GM19452 (cell line): ENCODE data around the gene OR9I1.

ENCODE experiments used
- ATAC-seq: cut with Tn5 transposase; IDR thresholded peaks from one replicate; pipeline ENCODE4 v1.9.1; 2021; ENCODE audit not compliant: unreplicated experiment

OR9I1 gene, protein sequence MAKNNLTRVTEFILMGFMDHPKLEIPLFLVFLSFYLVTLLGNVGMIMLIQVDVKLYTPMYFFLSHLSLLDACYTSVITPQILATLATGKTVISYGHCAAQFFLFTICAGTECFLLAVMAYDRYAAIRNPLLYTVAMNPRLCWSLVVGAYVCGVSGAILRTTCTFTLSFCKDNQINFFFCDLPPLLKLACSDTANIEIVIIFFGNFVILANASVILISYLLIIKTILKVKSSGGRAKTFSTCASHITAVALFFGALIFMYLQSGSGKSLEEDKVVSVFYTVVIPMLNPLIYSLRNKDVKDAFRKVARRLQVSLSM

DNA sequence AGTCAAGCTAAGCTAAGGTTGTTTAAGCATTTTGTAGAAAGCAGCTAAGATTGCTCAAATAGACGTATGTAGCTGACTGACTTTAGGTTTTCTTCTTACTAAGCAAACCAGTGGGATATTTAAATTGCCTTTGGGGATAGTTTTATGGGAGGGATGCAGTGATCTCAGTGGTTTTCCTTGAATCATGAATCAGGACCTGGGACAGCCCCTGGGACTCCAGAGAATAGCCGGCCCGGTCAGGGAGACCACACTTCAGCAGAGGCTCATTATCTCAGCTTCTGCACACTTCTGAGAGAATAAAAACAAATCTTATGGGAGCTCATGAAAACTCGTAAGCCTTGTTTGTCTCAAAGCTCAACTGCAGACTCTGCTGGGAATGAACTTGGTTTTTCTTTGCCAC is at the start of gene OR9I1:
Gene OR9I1 (minus strand): TSS at position 62 of the 400 bp plus-strand sequence. CDS start 6,086 bp downstream, outside the sequence.
- no peak for ATAC-seq

DNA sequence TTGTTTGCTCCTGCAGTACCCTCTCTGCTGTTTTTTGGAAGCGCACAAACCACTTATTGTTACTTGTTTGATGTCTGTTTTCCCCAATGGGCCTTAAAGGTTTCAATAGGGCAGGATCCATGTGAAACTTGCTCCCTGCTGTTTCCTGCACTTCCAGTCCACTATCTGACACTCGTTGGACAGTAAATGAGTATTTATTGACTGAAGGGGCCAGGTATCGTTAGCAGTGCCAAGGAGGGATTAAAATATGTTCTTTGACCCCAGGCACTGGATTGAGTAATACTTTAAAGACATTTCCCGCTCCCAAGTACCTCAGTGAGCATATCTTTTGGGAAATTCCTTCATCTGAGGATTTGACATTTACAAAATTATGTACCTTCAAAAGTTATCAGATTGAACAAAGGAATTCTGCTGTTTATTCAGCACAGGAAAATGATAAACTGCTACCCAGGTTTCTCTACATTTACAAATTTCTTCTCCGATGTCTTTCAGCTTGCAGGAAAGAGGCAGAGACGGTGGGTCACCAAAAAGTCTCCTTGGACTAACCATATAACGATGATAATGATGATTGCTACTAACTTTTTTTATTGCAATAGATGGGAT is 40.3 kb upstream of the OR9I1 start:
- ATAC-seq = no peak

DNA sequence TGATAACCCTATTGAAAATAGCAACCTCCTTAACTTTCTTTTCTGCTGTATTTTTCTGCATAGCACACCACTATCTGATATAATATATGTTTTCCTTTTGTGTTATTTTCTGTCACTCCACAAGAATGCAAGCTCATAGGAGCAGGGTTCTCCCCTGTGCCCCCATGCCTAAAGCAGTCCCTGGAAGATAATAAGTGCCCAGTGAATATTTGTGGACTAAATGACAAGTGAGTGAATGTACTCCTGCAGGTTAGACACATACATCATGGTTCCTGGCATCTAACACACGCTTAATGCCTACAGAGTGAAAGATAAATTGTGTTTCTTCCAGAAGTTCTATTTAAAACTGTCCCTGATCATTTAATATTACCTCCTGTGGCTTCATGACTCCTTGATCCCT is 39.7 kb upstream of the OR9I1 start:
- ATAC-seq = no peak

DNA sequence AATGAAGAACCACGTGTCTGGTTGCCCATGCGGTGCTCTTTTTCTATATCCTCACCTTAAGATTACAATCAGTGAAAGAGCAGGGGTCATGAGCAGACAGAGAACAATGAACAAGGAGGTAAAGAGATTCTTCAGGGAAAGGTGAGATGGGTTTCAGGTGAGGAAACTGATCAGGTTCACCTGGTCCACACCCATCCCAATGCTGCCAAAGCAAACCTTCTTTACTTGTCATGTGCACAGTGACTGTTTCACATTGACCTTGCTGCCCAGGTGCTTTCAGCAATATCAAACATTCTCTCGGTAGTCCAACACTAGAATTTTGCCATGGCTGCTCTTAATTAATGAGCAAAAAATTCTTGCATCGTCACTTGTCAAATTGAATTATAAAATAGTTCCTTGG is 39.1 kb upstream of the OR9I1 start:
- ATAC-seq = no peak

DNA sequence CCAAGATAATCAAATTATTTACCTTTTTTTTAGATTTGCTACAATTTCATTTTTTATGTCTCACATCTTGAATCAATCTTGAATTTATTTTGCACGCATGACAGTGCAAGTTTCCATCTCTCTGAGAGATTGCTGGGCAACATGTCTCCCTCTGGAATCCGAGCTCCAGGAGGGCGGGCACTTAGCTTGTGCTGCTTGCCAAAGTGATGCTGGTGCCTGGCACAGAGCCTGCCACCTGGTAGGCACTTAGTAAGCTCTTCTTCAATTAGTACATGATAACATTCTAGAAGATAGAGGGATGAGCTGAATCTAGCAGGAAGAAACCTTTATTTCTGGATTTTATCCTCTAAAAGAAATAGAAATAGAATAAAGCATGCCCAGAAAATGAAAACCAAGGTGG is 27.5 kb upstream of the OR9I1 start:
- no peak for ATAC-seq

DNA sequence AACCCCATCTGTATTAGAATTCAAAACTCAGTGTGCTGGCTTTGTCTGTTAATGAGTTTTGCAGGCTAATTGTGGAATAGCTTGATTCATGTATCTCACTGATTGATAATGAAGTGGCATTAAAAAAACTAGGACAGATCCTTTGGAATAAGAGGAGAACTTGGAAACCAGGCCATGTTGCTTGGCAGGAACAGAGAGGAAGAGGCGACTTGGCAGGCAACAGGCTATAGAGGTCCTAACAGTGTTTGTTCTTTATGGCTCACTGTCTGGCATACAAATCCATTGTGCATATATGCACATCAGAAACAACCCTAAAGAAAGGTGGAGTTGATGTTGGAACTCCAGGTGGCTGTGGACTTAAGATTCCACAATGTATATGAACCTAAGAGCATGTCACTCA is 17.4 kb upstream of the OR9I1 start:
- no peak for ATAC-seq

DNA sequence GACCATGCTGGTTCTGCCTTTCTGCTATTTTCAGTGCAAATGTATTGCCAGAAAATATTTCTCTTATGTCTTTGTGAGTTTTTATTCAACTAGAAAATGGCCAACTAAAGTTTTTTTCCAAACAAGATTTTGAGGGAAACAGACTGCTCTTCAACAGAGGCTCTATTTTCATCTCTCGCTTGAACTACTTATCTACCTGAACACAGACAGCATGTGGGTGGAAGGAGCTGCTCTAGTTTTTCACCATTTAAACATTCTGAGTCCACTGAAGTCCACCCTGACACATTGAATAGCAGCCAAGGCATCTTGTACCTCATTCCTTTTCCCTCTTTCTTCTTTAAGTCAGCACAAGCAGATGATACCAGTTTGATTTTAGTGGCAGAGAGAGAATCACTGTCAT is 9.8 kb upstream of the OR9I1 start:
- ATAC-seq = no peak

DNA sequence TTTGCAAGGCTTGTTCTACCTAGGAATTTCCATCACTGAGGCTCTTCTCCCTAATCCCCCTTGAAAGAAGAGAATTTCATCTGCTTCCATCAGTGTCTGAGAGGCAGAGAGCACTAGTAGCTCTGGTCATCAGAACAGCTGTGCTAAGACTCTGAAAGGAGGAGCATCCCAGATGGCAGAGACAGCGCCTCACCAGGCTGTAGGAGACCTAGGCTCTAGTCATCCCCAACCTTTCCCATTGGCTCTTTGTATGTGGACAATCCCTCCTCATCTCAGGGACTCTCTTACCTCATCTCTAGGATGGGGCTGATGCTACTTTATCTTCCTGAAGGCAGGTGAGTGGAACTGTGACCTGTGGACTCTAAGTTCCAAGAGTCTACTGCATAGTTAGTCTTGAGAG is 8.8 kb upstream of the OR9I1 start:
- no peak for ATAC-seq

DNA sequence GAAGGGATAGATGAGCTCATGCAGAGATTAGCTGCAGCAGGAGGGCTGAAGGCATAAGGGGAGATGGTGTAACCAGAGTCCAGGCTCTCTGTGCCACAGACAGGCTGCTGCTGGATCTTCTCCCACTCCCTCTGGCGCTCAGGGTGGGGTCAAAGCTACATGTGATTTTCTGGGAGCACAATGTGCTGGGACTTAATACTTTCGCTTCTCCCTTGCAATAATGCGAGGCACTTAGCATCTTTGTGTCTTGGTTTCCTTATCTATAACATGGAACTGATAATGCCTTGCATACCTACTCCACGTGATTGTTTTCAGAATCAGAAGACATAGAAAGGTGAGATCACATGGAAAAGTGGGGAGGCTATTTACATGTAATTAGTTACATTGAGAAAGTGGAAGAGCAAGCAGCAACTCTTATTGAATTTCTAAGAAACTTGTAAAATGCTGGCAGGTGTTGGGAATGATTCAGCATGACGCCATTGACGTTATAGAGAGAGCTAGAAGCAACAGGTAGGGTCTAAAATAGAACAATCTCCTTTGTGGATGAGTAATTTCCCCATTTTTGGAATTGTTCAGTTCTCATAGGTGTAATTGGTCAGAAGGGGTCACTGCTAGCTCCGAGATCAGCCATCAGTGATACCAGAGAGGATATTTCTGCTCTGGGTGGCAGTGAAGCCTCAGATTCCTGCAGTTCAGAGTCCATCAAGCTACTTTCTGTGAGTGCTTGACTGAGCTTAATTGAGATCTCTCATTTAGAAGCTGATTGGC is 8.2 kb upstream of the OR9I1 start:
- no peak for ATAC-seq

DNA sequence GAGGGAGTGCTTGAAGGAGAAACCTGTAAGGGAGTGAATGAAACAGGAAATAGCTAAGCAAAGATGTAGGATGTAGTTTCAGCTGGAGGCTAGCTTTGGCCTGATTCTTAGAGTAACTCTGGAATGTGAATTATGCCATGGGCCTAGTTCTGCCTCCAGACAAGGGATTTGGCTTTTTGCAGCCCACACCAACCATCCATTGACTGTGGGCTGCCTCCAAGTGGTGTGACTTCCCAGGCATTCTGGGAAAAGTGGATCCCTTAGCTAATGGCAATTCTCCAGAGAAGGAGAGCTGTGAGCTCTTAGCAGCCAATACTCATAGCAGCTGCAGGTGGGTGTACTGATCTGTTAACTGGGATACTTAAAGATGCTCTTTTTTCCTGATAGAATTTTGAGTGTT is 2.0 kb upstream of the OR9I1 start:
- ATAC-seq = no peak

DNA sequence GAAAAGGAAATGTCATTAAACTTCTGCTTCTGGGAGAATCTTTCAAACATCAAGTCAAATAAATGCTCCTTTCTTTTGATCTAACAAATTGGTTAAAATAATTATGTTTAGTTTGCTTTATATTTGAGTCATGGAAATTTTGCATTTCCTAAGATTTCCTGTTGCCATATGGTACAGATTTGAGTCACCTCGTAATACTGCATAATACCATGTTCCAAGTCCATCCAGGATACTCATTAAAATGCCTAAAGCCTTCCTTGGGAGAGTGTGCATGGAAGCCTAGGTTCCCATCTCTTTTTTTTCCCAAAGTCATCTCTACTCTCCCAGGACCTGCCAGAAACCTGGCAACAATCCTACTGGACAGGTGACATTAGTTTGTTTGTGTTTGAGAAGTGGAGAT is 4.2 kb downstream of the OR9I1 start:
- no peak for ATAC-seq

DNA sequence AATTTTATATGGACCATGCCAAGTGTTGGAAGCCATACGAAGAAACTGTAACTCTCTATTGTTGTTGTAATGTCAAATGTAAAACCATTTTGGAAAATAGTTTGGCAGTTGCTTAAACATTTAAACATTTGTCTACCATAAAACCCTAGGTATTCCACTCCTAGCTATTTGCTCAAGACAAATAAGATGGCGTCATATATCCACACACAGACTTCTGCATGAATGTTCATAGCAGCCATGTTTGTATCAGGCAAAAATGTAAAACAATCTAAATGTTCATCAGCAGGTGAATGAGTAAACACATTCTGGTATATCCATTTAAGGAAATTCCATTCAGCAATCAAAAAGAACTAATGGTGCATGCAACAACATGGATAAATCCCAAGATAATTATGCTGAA is 27.9 kb downstream of the OR9I1 start:
- ATAC-seq = no peak

DNA sequence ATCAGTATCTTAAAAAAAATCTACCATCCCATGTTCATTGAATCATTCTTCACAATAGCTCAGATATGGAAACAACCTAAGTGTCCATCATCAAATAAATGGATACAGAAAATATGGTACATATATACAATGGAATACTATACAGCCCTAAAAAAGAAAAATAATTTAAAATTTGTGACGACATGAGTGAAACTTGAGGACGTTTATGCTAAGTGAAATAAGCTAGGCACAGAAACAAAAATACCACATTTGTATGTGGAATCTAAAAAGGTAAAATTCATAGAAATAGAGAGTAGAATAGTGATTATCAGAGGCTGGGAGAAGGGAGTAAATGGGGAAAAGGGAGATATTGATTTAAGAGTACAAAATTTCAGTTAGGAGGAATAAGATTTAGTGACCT is 38.8 kb downstream of the OR9I1 start:
- no peak for ATAC-seq

DNA sequence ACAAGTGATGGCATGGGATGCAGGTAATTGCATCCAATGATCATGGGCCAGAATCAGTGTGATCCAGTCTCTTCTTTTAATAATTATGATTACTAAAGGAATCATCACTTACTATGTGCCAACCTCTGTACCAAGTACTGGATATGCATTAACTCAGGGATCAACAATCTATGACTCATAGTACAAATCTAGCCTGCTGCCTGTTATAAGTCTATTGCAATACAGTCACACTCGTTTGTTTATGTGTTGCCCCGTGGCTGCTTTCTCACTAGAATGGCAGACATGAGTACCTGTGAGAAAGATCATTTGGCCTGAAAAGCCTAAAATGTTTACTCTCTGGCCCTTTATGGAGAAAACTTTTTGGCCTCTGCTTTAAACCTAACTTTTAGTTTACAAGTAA is 49.5 kb downstream of the OR9I1 start:
- ATAC-seq = no peak

DNA sequence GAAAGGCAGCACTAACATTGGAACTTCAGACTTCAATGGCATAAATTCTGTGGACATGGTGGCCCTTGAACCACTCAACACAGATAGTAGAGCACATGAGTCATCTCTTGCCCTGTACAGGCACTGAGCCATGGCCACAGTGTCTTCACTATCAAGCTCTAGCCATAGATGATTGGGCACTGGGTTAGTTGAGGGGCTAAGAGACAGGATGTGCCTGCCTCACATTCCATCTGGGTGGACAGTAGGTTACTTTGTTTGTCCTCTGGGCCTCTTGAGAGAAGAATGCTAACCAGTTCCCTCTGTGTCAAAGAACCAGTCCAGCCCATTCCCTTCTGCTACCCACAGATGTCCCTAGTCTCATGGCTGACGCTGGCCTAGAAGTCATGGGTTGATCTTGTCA is 54.7 kb downstream of the OR9I1 start:
- ATAC-seq = no peak

DNA sequence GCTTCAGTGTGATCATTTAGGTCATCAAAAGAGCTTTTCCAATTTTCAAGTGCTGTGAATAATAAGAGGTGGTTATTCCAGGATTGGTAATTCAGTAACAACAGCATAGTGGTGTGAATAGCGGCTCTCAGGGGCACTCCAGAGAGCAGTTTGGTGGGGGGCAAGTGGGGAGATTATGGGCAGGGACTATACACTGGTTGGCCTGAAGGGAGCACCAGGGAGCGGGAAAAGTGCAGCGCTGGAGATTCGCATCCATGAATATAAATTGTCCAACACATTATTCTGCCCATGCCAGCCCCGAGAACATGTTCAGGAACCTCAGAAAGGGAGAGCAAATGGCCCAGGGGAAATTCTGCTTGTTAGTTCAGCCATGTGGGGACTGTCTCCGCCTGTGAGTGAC is 56.7 kb downstream of the OR9I1 start:
- no peak for ATAC-seq

DNA sequence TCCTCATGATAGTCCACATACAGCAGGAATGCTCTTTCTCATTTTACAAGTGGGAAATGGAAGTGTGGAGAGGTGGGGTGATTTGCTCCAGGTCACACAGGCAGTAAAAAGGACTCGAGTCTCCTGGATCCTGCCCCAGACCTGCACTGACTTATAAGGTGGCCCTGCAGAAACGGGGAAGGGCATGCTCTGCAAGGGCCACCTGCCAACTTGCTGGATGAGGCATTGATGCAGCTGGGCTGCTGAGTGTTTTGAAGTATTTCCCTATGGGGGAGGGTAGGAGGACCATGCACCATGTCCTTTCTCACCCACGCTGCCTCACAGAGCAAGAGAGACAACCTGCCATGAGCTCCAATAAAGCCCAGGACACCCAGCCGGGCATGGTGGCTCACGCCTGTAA is 57.6 kb downstream of the OR9I1 start:
- ATAC-seq = no peak
